Measurements from ENCODE around the gene NHS. TPM values are rescaled to one million over a fixed set of nuclear protein-coding genes. Genes with fewer than 3 reads are reported as not detected.

The NHS gene
- total and polyA plus RNA-seq, 2 experiments from 2014 or later, result 0.72 to 0.89 TPM

DNA sequence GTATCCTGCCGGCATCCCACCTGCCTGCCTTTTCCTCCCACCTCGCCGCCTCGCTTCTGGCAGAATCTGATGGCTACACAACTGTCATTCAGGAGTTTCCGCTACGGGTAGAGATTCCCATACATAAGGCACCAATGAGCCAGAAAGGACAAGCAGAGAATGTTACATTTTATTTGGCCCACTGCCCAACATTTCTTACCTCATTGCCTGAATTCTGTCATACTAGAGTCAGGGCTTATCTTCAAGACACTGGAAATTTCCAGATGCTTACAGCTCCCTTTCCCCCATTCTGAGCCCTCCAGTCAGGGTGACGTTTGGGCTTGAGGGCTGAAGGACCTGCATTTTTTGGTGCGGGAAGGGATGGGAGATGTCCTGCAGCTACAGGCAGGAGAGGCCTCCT lies 113.0 kb downstream of the NHS start:
- no peaks in the 10 kb centered on the region for H3K4me1 ChIP-seq (ENCODE audit: low read depth)
- no peak overlapping the region for H3K27ac ChIP-seq
- no peaks in the 10 kb centered on the region for H3K36me3 ChIP-seq
- TF ChIP-seq, protein P1, sequence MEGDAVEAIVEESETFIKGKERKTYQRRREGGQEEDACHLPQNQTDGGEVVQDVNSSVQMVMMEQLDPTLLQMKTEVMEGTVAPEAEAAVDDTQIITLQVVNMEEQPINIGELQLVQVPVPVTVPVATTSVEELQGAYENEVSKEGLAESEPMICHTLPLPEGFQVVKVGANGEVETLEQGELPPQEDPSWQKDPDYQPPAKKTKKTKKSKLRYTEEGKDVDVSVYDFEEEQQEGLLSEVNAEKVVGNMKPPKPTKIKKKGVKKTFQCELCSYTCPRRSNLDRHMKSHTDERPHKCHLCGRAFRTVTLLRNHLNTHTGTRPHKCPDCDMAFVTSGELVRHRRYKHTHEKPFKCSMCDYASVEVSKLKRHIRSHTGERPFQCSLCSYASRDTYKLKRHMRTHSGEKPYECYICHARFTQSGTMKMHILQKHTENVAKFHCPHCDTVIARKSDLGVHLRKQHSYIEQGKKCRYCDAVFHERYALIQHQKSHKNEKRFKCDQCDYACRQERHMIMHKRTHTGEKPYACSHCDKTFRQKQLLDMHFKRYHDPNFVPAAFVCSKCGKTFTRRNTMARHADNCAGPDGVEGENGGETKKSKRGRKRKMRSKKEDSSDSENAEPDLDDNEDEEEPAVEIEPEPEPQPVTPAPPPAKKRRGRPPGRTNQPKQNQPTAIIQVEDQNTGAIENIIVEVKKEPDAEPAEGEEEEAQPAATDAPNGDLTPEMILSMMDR (IDR thresholded peaks at IDR 0.05; ENCODE audit: low read depth, low read length), result no peak
- peak in 1 of 2 donors; percentile 67 for DNase-seq (ENCODE audit: low read depth in 1 of 2, low spot score in 1 of 2)
- no peaks in the 10 kb centered on the region for H3K27me3 ChIP-seq
- H3K9me3 ChIP-seq (ENCODE audit: low read depth), result no peaks in the 10 kb centered on the region
- H3K4me3 ChIP-seq, result no peak overlapping the region

DNA sequence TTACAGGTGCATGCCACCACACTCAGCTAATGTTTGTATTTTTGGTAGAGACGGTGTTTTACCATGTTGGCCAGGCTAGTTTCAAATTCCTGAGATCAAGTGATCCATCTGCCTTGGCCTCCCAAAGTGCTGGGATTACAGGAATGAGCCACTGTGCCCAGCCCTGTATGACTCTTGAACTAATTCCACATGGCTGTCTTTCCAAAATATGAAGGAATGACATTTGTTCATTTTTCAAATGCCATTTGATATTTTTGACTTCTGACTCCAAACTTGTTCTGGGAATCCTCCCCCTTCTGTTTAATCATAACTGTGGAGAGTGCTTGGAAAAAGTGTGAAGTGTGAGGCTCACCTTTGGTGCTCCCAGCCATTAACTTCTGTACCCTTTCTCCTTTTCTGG lies 119.2 kb downstream of the NHS start:
- H3K27me3 ChIP-seq, result no peaks in the 10 kb centered on the region
- no peak overlapping the region for H3K27ac ChIP-seq
- TF ChIP-seq, protein P1 (IDR thresholded peaks at IDR 0.05; ENCODE audit: low read depth, low read length), result no peak
- no peaks in the 10 kb centered on the region for H3K4me1 ChIP-seq (ENCODE audit: low read depth)
- no peaks in the 10 kb centered on the region for H3K36me3 ChIP-seq
- H3K4me3 ChIP-seq, result no peak overlapping the region
- no peak for DNase-seq (ENCODE audit: low read depth in 1 of 2, low spot score in 1 of 2)
- no peaks in the 10 kb centered on the region for H3K9me3 ChIP-seq (ENCODE audit: low read depth)

DNA sequence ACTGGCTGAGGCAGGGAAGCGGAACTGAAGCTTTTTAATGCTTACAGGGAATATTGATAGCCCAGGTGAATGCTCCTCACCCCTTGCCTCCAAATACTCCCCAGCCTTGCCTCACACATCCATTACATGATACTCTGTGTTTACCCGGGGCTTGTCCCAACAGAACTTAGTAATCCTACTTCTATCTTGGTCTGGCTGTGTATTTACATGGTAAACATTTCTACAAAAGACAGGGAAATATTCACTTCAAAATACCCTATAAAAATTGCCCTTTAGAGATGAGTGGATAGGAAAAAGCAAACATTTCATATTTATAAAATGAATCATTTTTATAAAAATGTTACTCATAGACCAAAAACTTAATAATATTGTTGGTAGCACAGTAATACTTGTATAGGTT lies 120.1 kb downstream of the NHS start:
- no peak for DNase-seq (ENCODE audit: low read depth in 1 of 2, low spot score in 1 of 2)
- Histone ChIP-seq H3K27me3 (no peaks in the 10 kb centered on the region), H3K4me1 (ENCODE audit: low read depth) (no peaks in the 10 kb centered on the region), H3K27ac (no peak overlapping the region), H3K4me3 (no peak overlapping the region), H3K9me3 (ENCODE audit: low read depth) (no peaks in the 10 kb centered on the region), H3K36me3 (no peaks in the 10 kb centered on the region)
- TF ChIP-seq, protein P1 (IDR thresholded peaks at IDR 0.05; ENCODE audit: low read depth, low read length), result no peak

DNA sequence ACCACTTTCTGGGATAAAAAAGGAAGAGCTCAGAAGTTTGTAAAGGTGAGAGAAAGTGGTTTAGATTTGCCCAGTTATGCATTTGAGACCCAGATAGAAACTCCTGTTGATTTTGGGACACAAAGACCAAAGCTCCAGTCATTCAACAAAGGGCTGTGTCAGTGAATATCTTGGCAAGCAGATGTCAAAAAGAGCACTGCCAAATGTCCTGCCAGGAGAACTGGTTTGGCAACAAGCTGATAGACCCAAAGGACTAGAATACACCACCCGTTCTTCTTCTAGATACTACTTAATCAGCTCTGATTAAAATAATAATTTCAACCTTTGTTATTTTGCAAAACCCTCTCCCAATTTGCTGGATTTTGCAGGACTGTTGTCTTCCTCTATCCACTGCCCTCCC lies 121.4 kb downstream of the NHS start:
- no peak for DNase-seq (ENCODE audit: low read depth in 1 of 2, low spot score in 1 of 2)
- no peaks in the 10 kb centered on the region for H3K9me3 ChIP-seq (ENCODE audit: low read depth)
- no peaks in the 10 kb centered on the region for H3K27me3 ChIP-seq
- no peak overlapping the region for H3K27ac ChIP-seq
- H3K36me3 ChIP-seq, result no peaks in the 10 kb centered on the region
- TF ChIP-seq, protein P1 (IDR thresholded peaks at IDR 0.05; ENCODE audit: low read depth, low read length), result no peak
- H3K4me1 ChIP-seq (ENCODE audit: low read depth), result no peaks in the 10 kb centered on the region
- no peak overlapping the region for H3K4me3 ChIP-seq

DNA sequence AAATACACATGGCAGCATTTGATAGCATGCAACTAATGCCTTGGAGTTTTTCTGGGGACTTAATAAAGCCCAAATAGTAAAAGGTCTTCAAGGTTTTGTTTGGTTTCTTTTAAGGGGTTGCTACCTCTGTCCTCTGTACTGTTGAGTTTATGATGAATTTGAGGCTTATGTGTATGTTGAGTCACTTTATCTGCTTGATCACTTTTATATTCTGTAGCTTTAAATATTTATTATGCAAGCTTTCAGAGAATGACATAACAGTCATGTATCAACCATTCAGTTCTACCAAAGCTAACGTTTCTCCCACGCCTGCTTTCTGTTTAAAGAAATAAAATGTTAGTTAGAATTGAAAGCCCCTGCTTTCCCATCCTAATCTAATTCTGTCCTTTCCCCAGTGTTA lies 122.2 kb downstream of the NHS start:
- TF ChIP-seq, protein P1 (IDR thresholded peaks at IDR 0.05; ENCODE audit: low read depth, low read length), result no peak
- no peak for DNase-seq (ENCODE audit: low read depth in 1 of 2, low spot score in 1 of 2)
- Histone ChIP-seq H3K27ac (no peak overlapping the region), H3K4me3 (no peak overlapping the region), H3K27me3 (no peaks in the 10 kb centered on the region), H3K4me1 (ENCODE audit: low read depth) (no peaks in the 10 kb centered on the region), H3K36me3 (no peaks in the 10 kb centered on the region), H3K9me3 (ENCODE audit: low read depth) (no peaks in the 10 kb centered on the region)

DNA sequence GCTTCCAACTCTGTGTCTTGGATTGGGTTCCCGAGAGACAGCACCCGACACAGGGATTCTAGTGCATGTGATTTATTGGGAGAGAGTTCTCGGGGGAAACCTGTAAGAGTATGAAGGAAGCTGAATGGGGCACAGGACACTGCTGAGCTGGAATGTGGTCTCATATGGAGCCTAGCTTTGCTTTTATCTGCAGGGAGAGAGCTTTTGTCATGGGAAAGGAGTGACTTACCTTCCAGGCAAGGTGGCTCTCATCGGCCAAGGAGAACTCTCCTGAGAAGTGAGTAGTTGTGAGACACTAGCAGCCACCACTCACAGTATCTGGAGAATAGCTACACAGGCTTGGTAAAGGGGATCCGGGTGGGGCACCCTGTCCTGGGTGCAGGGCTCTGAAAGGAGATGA lies 124.5 kb downstream of the NHS start:
- no peaks in the 10 kb centered on the region for H3K4me1 ChIP-seq (ENCODE audit: low read depth)
- H3K27ac ChIP-seq, result no peak overlapping the region
- DNase-seq (ENCODE audit: low read depth in 1 of 2, low spot score in 1 of 2), result no peak

More for the DNA sequence above, 124.5 kb downstream of the NHS start:
- Histone ChIP-seq H3K27me3 (no peaks in the 10 kb centered on the region), H3K36me3 (no peaks in the 10 kb centered on the region), H3K9me3 (ENCODE audit: low read depth) (no peaks in the 10 kb centered on the region), H3K4me3 (no peak overlapping the region)
- TF ChIP-seq, protein P1 (IDR thresholded peaks at IDR 0.05; ENCODE audit: low read depth, low read length), result no peak
